ENCODE measurements around the gene TRIM5. TPM values are rescaled to one million over a fixed set of nuclear protein-coding genes. Genes with fewer than 3 reads are reported as not detected.

Gene TRIM5
- total RNA-seq, 2 experiments from 2014 or later, result 18.9 to 21.0 TPM

GRCh38 chr11:5620651-5621521, 64.0 kb downstream of the TRIM5 start:
- Mint-ChIP-seq H3K4me1 (ENCODE audit: low read depth) (peaks cover 18% of the 10 kb centered on the region), H3K36me3 (no peaks in the 10 kb centered on the region), H3K9me3 (no peaks in the 10 kb centered on the region), H3K27ac (no peak overlapping the region), H3K27me3 (no peaks in the 10 kb centered on the region), H3K4me3 (no peak overlapping the region)
- ChIA-PET CTCF (no interaction called here), POLR2A (no interaction called here)
- no peak for DNase-seq
- intact Hi-C loops (cut with micrococcal nuclease), result loop anchor here (10.0 kb wide), 1 partner anchor 1016 kb away; the partner anchor contains the start of gene TRIM68

GRCh38 chr11:5618807-5619206, 66.1 kb downstream of the TRIM5 start:
- ChIA-PET CTCF (interaction anchor here (1.0 to 1.2 kb wide), 2 partner anchors 19 to 65 kb away, joined by 3 read pairs; no protein-coding TSS in a partner anchor), POLR2A (no interaction called here)
- intact Hi-C loops (cut with micrococcal nuclease), result no loop called here

More at GRCh38 chr11:5618807-5619206, 66.1 kb downstream of the TRIM5 start:
- DNase-seq, result no peak
- Mint-ChIP-seq H3K27ac (no peak overlapping the region), H3K9me3 (no peaks in the 10 kb centered on the region), H3K27me3 (no peaks in the 10 kb centered on the region), H3K4me1 (ENCODE audit: low read depth) (peaks cover 2% of the 10 kb centered on the region), H3K4me3 (no peak overlapping the region), H3K36me3 (no peaks in the 10 kb centered on the region)

Other genes starting within 250 kb of the TRIM5 start
- gene OR51I1, start 243.6 kb downstream of the TRIM5 start, total RNA-seq, result not detected
- not detected for gene OR51I2, start 235.8 kb downstream of the TRIM5 start, total RNA-seq
- gene OR52D1, start 196.4 kb downstream of the TRIM5 start, total RNA-seq, result not detected
- gene UBQLN3, start 175.1 kb downstream of the TRIM5 start, total RNA-seq, result not detected
- gene UBQLNL, start 168.4 kb downstream of the TRIM5 start, total RNA-seq, result under 1 TPM in 1 of 2 experiments, not detected in 1; 0.17 TPM
- gene OR52H1, start 136.5 kb downstream of the TRIM5 start, total RNA-seq, result not detected
- not detected for gene OR52B6, start 104.2 kb downstream of the TRIM5 start, total RNA-seq
- under 1 TPM; 0.74 to 0.97 TPM for gene TRIM6, start 88.4 kb downstream of the TRIM5 start, total RNA-seq
- 10 to 100 TPM in 1 of 2 experiments, 1 to 10 TPM in 1; 9.6 to 11.9 TPM for gene TRIM34, start 60.1 kb downstream of the TRIM5 start, total RNA-seq
- 100 to 1,000 TPM in 1 of 2 experiments, 10 to 100 TPM in 1; 98.5 to 104 TPM for gene TRIM22, start 4.7 kb upstream of the TRIM5 start, total RNA-seq
- gene OR56B1, start 51.4 kb upstream of the TRIM5 start, total RNA-seq, result under 1 TPM; 0.12 to 0.19 TPM
- gene OR52N4, start 69.2 kb upstream of the TRIM5 start, total RNA-seq, result under 1 TPM; 0.29 to 0.62 TPM
- not detected for gene OR52N5, start 98.3 kb upstream of the TRIM5 start, total RNA-seq
- not detected for gene OR52N1, start 106.2 kb upstream of the TRIM5 start, total RNA-seq
- gene OR52N2, start 123.8 kb upstream of the TRIM5 start, total RNA-seq, result not detected
- gene OR52E6, start 156.8 kb upstream of the TRIM5 start, total RNA-seq, result not detected
- gene OR52E8, start 172.6 kb upstream of the TRIM5 start, total RNA-seq, result not detected
- not detected for gene OR52E4, start 195.6 kb upstream of the TRIM5 start, total RNA-seq
- gene OR52E5, start 208.1 kb upstream of the TRIM5 start, total RNA-seq, result not detected